DND-41 (cell line): ENCODE measurements around the gene CFAP53.

ENCODE experiments used
- EZH2 ChIP-seq: IDR thresholded peaks from 3 replicates; pipeline ENCODE4 v1.6.1; 2012; ENCODE audit warnings: borderline replicate concordance, low read depth, mild to moderate bottlenecking, moderate library complexity, low read length, inconsistent platforms; ENCODE audit not compliant: severe bottlenecking
- TF ChIP-seq, protein P1 (sequence below): IDR thresholded peaks from 2 replicates; pipeline ENCODE4 v1.5.1; 2012; ENCODE audit warnings: borderline replicate concordance, low read length, moderate library complexity, mild to moderate bottlenecking; ENCODE audit not compliant: poor library complexity, severe bottlenecking; ENCODE audit errors: extremely low read depth

- TF ChIP-seq, protein P1, sequence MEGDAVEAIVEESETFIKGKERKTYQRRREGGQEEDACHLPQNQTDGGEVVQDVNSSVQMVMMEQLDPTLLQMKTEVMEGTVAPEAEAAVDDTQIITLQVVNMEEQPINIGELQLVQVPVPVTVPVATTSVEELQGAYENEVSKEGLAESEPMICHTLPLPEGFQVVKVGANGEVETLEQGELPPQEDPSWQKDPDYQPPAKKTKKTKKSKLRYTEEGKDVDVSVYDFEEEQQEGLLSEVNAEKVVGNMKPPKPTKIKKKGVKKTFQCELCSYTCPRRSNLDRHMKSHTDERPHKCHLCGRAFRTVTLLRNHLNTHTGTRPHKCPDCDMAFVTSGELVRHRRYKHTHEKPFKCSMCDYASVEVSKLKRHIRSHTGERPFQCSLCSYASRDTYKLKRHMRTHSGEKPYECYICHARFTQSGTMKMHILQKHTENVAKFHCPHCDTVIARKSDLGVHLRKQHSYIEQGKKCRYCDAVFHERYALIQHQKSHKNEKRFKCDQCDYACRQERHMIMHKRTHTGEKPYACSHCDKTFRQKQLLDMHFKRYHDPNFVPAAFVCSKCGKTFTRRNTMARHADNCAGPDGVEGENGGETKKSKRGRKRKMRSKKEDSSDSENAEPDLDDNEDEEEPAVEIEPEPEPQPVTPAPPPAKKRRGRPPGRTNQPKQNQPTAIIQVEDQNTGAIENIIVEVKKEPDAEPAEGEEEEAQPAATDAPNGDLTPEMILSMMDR, result no peak
- TF ChIP-seq EZH2, result no peak
Observed at GRCh38 chr18:50279752-50280151, 13.5 kb upstream of the CFAP53 start.
